H1 (cell line): ENCODE measurements around the gene SGCD. TPM values are rescaled to one million over a fixed set of nuclear protein-coding genes. Genes with fewer than 3 reads are reported as not detected.

Experiments
- CTCF ChIA-PET: fragments of 300-600 bp; sonication (Branson Sonifier 250); formaldehyde crosslinking; loops from one replicate; lab custom pipeline; 2021; ENCODE audit not compliant: partially characterized antibody; lab: Charles Lee
- POLR2A ChIA-PET: fragments of 300-600 bp; sonication (Branson Sonifier 250); formaldehyde crosslinking; loops from one replicate; lab custom pipeline; 2021; ENCODE audit warnings: inconsistent platforms; ENCODE audit not compliant: partially characterized antibody; lab: Charles Lee
- DNase-seq, 2 experiments: peaks; one replicate each; pipeline versions ENCODE4 v3.0.0 to v3.0.0-alpha.2; 2010 to 2022; ENCODE audit warnings: low spot score in 2 of 2, low read depth in 1 of 2, mixed read lengths in 1 of 2
- FAIRE-seq: peaks from 2 replicates; lab custom pipeline; 2011; peaks lifted over from hg19 to GRCh38; lab: Jason Lieb, UNC
- H2AFZ ChIP-seq: 2 replicates; pipeline ENCODE4 v1.8.1; 2012; ENCODE audit warnings: low read length, inconsistent platforms
- H2AK5ac ChIP-seq: 2 replicates; pipeline ENCODE4 v1.6.1; 2013; ENCODE audit warnings: low read depth, low read length
- H2BK120ac ChIP-seq: replicated peaks from 2 replicates; pipeline ENCODE3; 2013; ENCODE audit warnings: low read depth, low read length, inconsistent platforms
- H2BK12ac ChIP-seq: 2 replicates; pipeline ENCODE4 v1.6.1; 2013; ENCODE audit warnings: low read depth, low read length
- H2BK15ac ChIP-seq: 2 replicates; pipeline ENCODE4 v1.6.1; 2013; ENCODE audit warnings: low read length
- H2BK20ac ChIP-seq: 2 replicates; pipeline ENCODE4 v1.6.1; 2013; ENCODE audit warnings: low read length
- H2BK5ac ChIP-seq: 2 replicates; pipeline ENCODE4 v1.6.1; 2013; ENCODE audit warnings: low read depth, low read length
- H3K14ac ChIP-seq: 2 replicates; pipeline ENCODE4 v1.6.1; 2013; ENCODE audit warnings: inconsistent platforms; ENCODE audit not compliant: insufficient read length
- H3K18ac ChIP-seq: 2 replicates; pipeline ENCODE4 v1.6.1; 2013; ENCODE audit warnings: low read length; ENCODE audit errors: extremely low read depth
- H3K23ac ChIP-seq: 2 replicates; pipeline ENCODE4 v1.6.1; 2013; ENCODE audit warnings: inconsistent platforms; ENCODE audit not compliant: insufficient read length
- H3K23me2 ChIP-seq: 2 replicates; pipeline ENCODE4 v1.6.1; 2013; ENCODE audit warnings: low read depth, low read length
- H3K27ac ChIP-seq: 2 replicates; pipeline ENCODE4 v1.6.1; 2011; ENCODE audit warnings: low read depth, low read length, inconsistent platforms
- H3K27me3 ChIP-seq, 4 experiments: replicated peaks in 1 of 4; 1 replicate in 1 of 4; 2 replicates in 3 of 4; pipeline versions ENCODE4 v1.6.1 to v1.8.1; 2011 to 2013; ENCODE audit warnings: low read length in 3 of 4, mild to moderate bottlenecking in 3 of 4, inconsistent platforms in 2 of 4, mixed read lengths in 2 of 4, moderate library complexity in 1 of 4; ENCODE audit not compliant: control insufficient read depth in 3 of 4, insufficient read depth in 3 of 4; ENCODE audit errors: extremely low read depth in 1 of 4
- H3K36me3 ChIP-seq, 4 experiments: 2 replicates each; pipeline versions ENCODE4 v1.6.1 to v1.8.1; 2011 to 2013; ENCODE audit warnings: mild to moderate bottlenecking in 4 of 4, low read length in 3 of 4, moderate library complexity in 2 of 4, control low read depth in 1 of 4, inconsistent platforms in 1 of 4; ENCODE audit not compliant: insufficient read depth in 4 of 4, control insufficient read depth in 2 of 4
- H3K4ac ChIP-seq: replicated peaks from 2 replicates; pipeline ENCODE3; 2013; ENCODE audit warnings: low read length, low read depth, mixed read lengths, inconsistent platforms; ENCODE audit not compliant: insufficient read length
- H3K4me1 ChIP-seq, 4 experiments: replicated peaks in 1 of 4; 1 replicate in 1 of 4; 2 replicates in 3 of 4; pipeline versions ENCODE4 v1.6.1 to v1.8.1; 2011 to 2013; ENCODE audit warnings: low read length in 3 of 4, inconsistent platforms in 2 of 4, mixed read lengths in 1 of 4; ENCODE audit not compliant: insufficient read depth in 4 of 4, control insufficient read depth in 3 of 4
- H3K4me2 ChIP-seq, 2 experiments: 2 replicates each; pipeline versions ENCODE4 v1.6.1 to v1.8.1; 2011 to 2013; ENCODE audit warnings: low read depth in 2 of 2, low read length in 2 of 2, control low read depth in 1 of 2, inconsistent platforms in 1 of 2, mild to moderate bottlenecking in 1 of 2; ENCODE audit not compliant: insufficient read depth in 1 of 2
- H3K4me3 ChIP-seq, 4 experiments: fragments of 200-600, 300-600 bp in 1 of 4; sonication (generic), shearing (Covaris generic), sonication (Bioruptor Twin) in 1 of 4; 2 replicates each; pipeline versions ENCODE4 v1.5.1 to v1.8.1; 2011 to 2016; ENCODE audit warnings: low read length in 4 of 4, low read depth in 3 of 4, control low read depth in 2 of 4, inconsistent platforms in 2 of 4, mild to moderate bottlenecking in 2 of 4, mixed read lengths in 1 of 4, moderate library complexity in 1 of 4; ENCODE audit not compliant: insufficient read depth in 2 of 4; ENCODE audit errors: extremely low read depth in 1 of 4
- H3K56ac ChIP-seq: replicated peaks from 2 replicates; pipeline ENCODE3; 2013; ENCODE audit warnings: low read depth, mild to moderate bottlenecking, mixed read lengths, low read length, inconsistent platforms; ENCODE audit not compliant: insufficient read length
- H3K79me1 ChIP-seq: 2 replicates; pipeline ENCODE4 v1.6.1; 2013; ENCODE audit warnings: low read depth, low read length, control low read depth
- H3K79me2 ChIP-seq, 2 experiments: 2 replicates each; pipeline versions ENCODE4 v1.6.1 to v1.8.1; 2012 to 2013; ENCODE audit warnings: low read length in 2 of 2, mild to moderate bottlenecking in 2 of 2, inconsistent platforms in 1 of 2; ENCODE audit not compliant: insufficient read depth in 2 of 2, control insufficient read depth in 1 of 2
- H3K9ac ChIP-seq, 4 experiments: replicated peaks in 1 of 4; 1 replicate in 1 of 4; 2 replicates in 3 of 4; pipeline versions ENCODE4 v1.6.1 to v1.8.1; 2011 to 2013; ENCODE audit warnings: low read depth in 3 of 4, low read length in 3 of 4, control low read depth in 2 of 4, mild to moderate bottlenecking in 2 of 4, moderate library complexity in 2 of 4, inconsistent platforms in 1 of 4; ENCODE audit errors: extremely low read depth in 1 of 4
- H3K9me3 ChIP-seq, 2 experiments: 2 replicates each; pipeline versions ENCODE4 v1.6.1 to v1.8.1; 2012 to 2013; ENCODE audit warnings: mild to moderate bottlenecking in 2 of 2, moderate library complexity in 2 of 2, control low read depth in 1 of 2, inconsistent platforms in 1 of 2, low read depth in 1 of 2, low read length in 1 of 2, mixed read lengths in 1 of 2; ENCODE audit not compliant: insufficient read depth in 2 of 2
- H4K20me1 ChIP-seq, 2 experiments: replicated peaks in 1 of 2; 2 replicates each; pipeline versions ENCODE3 to v1.8.1; 2011 to 2013; ENCODE audit warnings: inconsistent platforms in 2 of 2, low read length in 2 of 2, mild to moderate bottlenecking in 1 of 2; ENCODE audit not compliant: insufficient read depth in 2 of 2, control insufficient read depth in 1 of 2
- H4K5ac ChIP-seq: 2 replicates; pipeline ENCODE4 v1.6.1; 2013; ENCODE audit warnings: low read length, low read depth, mixed read lengths, inconsistent platforms; ENCODE audit not compliant: insufficient read length
- H4K8ac ChIP-seq: 2 replicates; pipeline ENCODE4 v1.8.0; 2013; ENCODE audit warnings: mild to moderate bottlenecking, moderate library complexity, low read length, inconsistent platforms; ENCODE audit not compliant: insufficient read depth; ENCODE audit errors: extremely low read depth
- H4K91ac ChIP-seq: replicated peaks from 2 replicates; pipeline ENCODE3; 2013; ENCODE audit warnings: low read length, mixed read lengths, inconsistent platforms; ENCODE audit not compliant: insufficient read length
- CHD1 ChIP-seq: IDR thresholded peaks from 2 replicates; pipeline ENCODE4 v1.6.1; 2012; ENCODE audit warnings: low read depth, low read length, improper control_type of control experiment
- HDAC6 ChIP-seq: IDR thresholded peaks from one replicate; pipeline ENCODE4 v1.7.1; 2012; ENCODE audit warnings: low read depth, mild to moderate bottlenecking, inconsistent platforms, low read length, moderate library complexity
- WGBS, 2 experiments: shearing (Covaris generic) in 1 of 2; methylation state at CpG; one replicate each; pipeline versions ENCODE4 v1.1.6 to v1.1.7; 2013 to 2015; ENCODE audit warnings: low lambda C conversion rate in 2 of 2, mixed read lengths in 2 of 2, inconsistent platforms in 1 of 2, low coverage in 1 of 2, missing lambda C conversion rate in 1 of 2; ENCODE audit not compliant: insufficient replicate concordance in 2 of 2, insufficient coverage in 1 of 2, insufficient read length in 1 of 2; ENCODE audit errors: extremely low coverage in 1 of 2, missing lambda C conversion rate in 1 of 2; 5-methylcytosine and 5-hydroxymethylcytosine counted together
- polyA plus RNA-seq, 7 experiments: library from polyadenylated mRNA; depleted of rRNA in 3 of 7; stranded (reverse) in 5 of 7; unstranded in 2 of 7; fragments of >200 nt in 5 of 7; fragments of 200-250 nt in 2 of 7; gene quantifications; 1 replicate in 5 of 7; 2 replicates in 1 of 7; 4 replicates in 1 of 7; pipeline versions ENCODE4 v1.2.1 to v1.2.3, GENCODE V29; 2011 to 2013; ENCODE audit warnings: missing spikeins in 2 of 7, mixed read lengths in 2 of 7
- total RNA-seq: library from RNA; stranded (reverse); fragmentation: NEBNext Ultra II Directional; extraction: Animal tissue kit (Norgen Biotek cat#: 25700); gene quantifications from 2 replicates; pipeline ENCODE4 v1.2.1, GENCODE V29; 2021

SGCD gene
- total and polyA plus RNA-seq, 2 of the 8 experiments (the other 6 are each of a cell fraction or from before 2014, with no cell fraction given): 0.04 to 0.08 TPM

DNA sequence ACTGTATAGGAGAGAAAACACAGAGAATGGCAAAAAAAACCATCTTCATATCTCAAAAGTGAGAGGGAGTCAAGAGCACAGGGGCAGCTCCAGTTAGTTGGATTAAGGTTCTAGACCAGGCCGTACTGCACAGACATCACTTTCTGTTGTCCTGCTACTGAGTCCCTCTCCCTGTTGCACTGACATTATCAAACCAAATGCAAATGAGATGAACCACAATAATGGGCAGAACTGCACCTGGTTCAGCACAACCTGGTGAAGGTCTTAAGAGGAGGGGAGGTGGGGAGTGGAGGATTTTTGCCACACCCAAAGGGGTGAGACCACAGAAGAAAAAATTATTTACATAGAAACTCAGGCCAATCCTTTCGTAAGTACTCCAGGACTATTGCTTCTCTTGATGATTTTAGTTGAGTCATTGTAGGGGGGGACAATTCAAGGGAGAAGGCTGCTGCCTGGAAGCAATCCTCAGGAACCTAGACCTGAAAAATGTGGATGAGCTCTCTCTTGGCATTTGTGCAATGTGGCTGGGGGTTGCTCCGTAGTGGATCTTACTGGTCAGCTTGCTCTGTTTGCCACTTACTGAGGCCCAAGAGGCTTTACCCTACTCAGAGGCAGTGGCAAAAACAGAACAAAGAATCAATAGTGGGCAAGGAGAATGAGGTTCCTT lies 428.6 kb downstream of the SGCD start:
- Histone ChIP-seq H4K91ac (no peak overlapping the region), H3K4me2 (no peak overlapping the region), H2BK20ac (no peak overlapping the region), H2BK12ac (no peak overlapping the region), H3K79me1 (no peaks in the 10 kb centered on the region), H3K14ac (no peak overlapping the region), H2AK5ac (no peak overlapping the region), H3K4me3 (no peak overlapping the region), H3K56ac (no peak overlapping the region), H4K5ac (no peak overlapping the region), H2BK5ac (no peak overlapping the region), H3K9ac (no peak overlapping the region; a peak in 1 of 7 replicates), H3K18ac (no peak overlapping the region), H2AFZ (peak overlapping the region; percentile 45; the same call in 1 of the 2 replicates), H3K79me2 (no peaks in the 10 kb centered on the region), H4K8ac (no peak overlapping the region), H3K23me2 (no peaks in the 10 kb centered on the region), H2BK120ac (no peak overlapping the region), H3K36me3 (no peaks in the 10 kb centered on the region), H3K27ac (no peak overlapping the region), H4K20me1 (no peaks in the 10 kb centered on the region), H3K9me3 (no peaks in the 10 kb centered on the region), H3K4me1 (no peaks in the 10 kb centered on the region), H3K23ac (no peak overlapping the region), H3K27me3 (no peaks in the 10 kb centered on the region), H2BK15ac (peak overlapping the region; percentile 46; the same call in 1 of the 2 replicates), H3K4ac (no peak overlapping the region)
- POLR2A ChIA-PET: interaction anchor here (1.5 kb wide), 1 partner anchor 12 kb away, joined by 3 read pairs; no protein-coding TSS in a partner anchor
- WGBS, 2 experiments: 92% methylated on average over 3 of the region's 3 CpGs; no CpG with 5 or more reads in 1 of the 2 experiments
- no peak for FAIRE-seq
- no peak for DNase-seq
- no peak for TF ChIP-seq HDAC6
- no peak for TF ChIP-seq CHD1
- CTCF ChIA-PET: interaction anchor here (0.6 to 1.2 kb wide), 3 partner anchors 10 to 340 kb away, joined by 3 to 4 read pairs (median 3); no protein-coding TSS in a partner anchor
